Stimulated activated CD4-positive, alpha-beta T cell treated with anti-CD3 and anti-CD28 coated beads, TNF-alpha, amount 100 ng/mL, for 48 hours (primary cell): Measurements from ENCODE around the gene PTPN14.

Experiments
- DNase-seq, 3 donors: peaks; one replicate each; pipeline ENCODE4 v3.0.0-alpha.2; 2020; ENCODE audit warnings: low read depth in 3 of 3

The PTPN14 gene

GRCh38 chr1:214476229-214476985 is 75.0 kb downstream of the PTPN14 start:
- no peak for DNase-seq

DNA sequence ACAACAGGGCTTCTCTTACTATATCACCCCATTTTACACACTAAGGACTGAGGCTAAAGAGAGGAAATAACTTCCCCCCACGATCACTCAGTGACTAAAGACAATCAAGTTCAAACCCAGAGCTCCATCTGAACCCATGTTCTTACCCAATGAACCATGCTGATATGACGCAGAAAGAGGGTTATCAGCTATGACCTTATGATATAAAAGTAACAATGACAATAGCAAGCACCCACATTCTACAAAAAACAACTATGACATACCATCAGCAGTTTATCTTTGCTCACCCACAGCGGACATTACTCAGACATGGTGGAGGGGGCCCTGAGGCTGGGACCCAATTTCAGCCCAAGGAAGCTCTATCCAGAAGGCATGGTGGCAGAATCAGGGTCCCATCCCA is 75.7 kb downstream of the PTPN14 start:
- DNase-seq = no peak

DNA sequence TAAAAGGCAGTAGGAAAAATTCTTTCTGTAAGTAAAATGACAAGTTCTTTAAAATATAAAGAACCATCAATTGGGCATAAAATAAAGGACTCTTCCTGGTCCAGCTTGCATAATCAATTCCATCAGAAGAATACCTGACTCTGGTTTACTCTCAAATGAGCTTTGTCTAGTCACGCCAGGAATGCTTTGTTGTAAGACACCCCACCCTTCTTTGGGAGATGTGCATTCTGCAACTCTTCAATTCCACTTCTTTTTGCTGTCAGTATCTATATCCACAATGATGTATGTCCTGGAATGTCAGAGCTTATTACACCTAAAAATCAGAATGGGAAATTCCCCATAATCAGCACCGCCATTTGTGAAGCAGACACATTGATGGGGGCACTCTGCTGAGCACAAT is 76.1 kb downstream of the PTPN14 start:
- DNase-seq = no peak

DNA sequence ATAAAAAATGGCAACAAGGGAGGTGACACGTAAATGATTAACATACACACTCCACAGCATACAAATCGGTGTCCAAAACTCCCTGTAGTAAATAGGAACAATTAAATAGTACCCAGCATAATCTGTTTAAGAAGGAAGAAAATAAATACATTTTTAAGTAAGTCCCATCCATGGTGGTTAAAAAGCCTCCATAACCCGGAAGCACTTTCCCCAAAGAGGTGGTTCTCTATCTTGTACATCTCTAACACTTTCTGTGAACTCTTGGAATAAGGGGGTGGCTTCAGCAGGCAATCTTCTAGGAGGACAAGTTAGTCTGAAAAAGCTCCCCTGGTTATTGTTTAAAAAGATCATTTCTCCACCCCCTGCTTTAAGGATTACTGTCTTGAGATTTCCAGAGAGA is 76.9 kb downstream of the PTPN14 start:
- DNase-seq = no peak

DNA sequence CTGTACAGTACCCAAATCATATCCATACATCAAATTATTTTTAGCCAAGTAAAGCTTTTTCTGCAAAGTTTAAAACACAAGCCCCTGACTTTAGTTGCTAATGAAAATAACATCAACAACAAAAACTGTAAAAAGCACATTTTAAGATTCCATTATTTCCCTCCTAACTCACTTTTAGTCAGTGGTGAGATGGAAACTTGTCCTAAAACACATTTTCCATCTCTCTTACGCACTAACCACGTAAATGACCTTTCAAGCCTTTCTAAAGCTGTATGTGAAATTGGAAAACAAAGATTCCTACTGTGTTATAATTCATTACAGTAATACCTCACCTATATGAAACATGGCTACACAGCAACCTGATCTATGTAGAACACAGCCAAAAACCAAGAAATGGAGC is 77.5 kb downstream of the PTPN14 start:
- no peak for DNase-seq

- DNase-seq = no peak
Observed at GRCh38 chr1:214473387-214473786, 78.0 kb downstream of the PTPN14 start.

GRCh38 chr1:214472364-214472763 is 79.0 kb downstream of the PTPN14 start:
- no peak for DNase-seq

DNA sequence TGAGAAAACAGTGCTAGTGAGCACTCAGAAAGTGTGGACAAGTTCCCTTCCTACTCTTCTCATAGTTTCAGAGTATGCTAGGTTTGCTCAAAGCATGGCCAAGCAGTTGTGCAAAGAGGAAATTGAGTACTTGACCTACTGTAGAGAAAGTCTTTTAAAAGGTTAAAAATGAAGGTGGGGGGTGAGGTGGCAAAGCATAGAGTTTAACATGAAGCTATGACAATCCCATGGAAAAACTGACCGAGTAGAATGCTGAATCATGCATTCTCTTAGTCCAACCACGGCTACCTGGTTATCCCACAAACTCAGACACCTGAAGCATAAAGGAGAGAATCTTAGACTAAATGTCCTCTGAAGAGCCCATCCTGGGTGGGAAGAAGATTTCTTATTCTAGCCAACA is 79.9 kb downstream of the PTPN14 start:
- DNase-seq = no peak

DNA sequence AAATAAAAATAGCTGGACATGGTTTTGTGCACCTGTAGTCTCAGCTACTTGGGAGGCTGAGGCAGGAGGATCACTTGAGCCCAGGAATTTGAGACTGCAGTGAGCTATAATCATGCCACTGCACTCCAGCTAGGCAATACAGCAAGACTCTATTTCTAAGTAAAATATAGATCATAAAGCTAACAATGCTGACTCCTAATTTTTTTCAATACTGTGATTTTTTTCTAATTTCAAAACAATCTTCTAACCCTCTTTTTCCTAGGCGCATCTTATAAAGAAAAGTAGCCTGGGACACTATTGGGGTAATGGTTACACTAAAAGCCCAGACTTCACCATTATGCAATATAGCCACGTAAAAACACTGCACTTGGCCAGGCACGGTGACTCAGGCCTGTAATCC is 81.3 kb downstream of the PTPN14 start:
- DNase-seq = no peak

DNA sequence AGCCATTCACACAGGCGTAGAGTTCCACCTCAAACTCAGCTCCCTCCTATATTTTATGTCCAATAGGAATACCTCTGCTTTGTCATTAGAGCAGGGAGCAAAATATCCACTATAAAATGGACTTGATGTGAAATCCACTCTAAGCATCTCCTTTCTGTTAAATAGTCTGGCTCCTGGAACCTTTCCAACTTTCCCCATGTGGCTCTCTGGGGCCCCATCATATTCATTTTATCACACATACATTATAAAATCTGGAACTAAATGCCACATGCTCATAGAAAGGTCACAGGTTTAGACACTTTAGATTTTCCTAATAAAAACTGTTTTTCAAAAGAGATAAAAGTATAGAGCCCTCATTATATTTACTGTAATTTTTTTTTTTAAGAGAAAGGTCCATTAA is 82.1 kb downstream of the PTPN14 start:
- no peak for DNase-seq

DNA sequence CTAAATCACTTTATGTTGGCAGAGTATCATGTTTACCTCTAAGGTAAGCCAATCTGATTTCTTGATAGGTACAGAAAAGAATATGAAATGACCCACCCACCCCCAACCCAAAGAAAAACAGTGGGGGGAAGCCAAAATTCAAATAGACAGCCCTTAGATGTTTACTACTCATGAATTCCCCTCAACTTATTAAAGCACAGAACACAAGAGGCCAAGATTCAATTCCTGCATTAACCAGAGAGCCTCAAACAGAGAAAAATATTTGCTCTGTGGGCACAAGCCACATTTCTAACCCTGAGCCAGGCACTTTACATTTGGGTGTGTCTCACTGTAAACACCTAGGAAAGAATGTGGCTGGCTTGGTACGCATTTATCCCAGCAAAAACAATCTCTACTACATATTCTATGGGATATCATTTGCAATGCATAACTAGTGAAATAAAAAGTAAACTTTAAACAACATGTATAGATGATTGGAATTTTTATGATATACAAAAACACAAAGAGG is 84.3 kb downstream of the PTPN14 start:
- no peak for DNase-seq

- DNase-seq = no peak
Observed at GRCh38 chr1:214466403-214467077, 84.9 kb downstream of the PTPN14 start.

GRCh38 chr1:214464445-214465287 is 86.7 kb downstream of the PTPN14 start:
- DNase-seq = no peak

- DNase-seq = no peak
Observed at GRCh38 chr1:214463596-214463995, 87.8 kb downstream of the PTPN14 start.

- DNase-seq = no peak
Observed at GRCh38 chr1:214462882-214463281, 88.5 kb downstream of the PTPN14 start.

DNA sequence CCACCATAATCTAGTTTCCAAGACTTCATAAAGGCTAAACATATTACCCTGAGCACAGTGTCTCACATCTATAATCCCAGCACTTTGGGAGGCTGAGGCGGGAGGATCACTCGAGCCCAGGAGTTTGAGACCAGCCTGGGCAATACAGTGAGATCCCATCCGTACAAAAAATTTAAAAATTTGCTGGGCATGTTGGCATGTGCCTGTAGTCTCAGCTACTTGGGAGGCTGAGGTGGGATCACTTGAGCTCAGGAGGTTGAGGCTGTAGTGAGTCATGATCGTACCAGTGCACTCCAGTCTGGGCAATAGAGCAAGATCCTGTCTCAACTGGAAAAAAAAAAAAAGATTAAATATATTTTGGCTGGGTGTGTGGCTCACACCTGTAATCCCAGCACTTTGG is 90.1 kb downstream of the PTPN14 start:
- DNase-seq = no peak

- DNase-seq = no peak
Observed at GRCh38 chr1:214460304-214460916, 91.0 kb downstream of the PTPN14 start.

- no peak for DNase-seq
Observed at GRCh38 chr1:214459895-214460294, 91.5 kb downstream of the PTPN14 start.

DNA sequence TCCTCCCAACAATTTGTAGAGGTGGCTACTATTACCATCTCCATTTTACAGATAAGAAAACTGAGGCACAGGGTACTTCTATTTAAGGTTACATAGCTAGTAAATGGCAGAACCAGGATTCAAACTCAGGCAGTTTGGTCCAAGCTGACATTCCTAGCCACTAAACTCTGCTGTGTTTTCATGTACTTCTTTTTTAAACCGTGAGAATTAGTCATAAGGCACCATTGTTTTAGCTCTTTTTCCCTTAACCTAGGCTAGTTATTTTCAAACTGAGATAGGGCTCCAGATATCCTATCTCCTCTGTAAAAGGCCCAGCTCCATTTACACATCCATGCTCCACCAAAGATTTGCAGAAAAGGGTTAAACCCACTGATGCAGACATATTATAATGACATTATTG is 92.9 kb downstream of the PTPN14 start:
- DNase-seq = no peak

- DNase-seq = no peak
Observed at GRCh38 chr1:214455971-214456867, 95.2 kb downstream of the PTPN14 start.

DNA sequence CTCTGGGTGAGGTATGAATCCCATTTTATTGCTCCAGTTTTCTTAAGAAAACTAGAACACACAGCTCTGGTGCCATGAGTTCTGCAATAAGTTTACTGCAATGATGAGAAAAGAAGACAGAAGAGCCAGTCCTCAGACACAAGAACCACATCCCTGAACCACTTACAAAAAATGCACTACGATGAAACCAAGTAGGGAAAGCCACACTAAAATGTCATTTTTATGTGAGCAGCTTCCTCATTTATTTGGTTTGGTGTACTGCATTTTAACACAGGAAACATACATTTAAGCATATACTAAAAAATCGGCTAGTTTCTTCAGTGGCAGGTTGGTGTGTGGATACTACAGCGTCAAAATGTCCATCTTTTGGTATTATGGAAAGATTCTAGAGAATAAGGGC is 95.9 kb downstream of the PTPN14 start:
- no peak for DNase-seq
